ENCODE data around the gene NAV3. TPM values are rescaled to one million over a fixed set of nuclear protein-coding genes. Genes with fewer than 3 reads are reported as not detected.

Gene NAV3
- total and polyA plus RNA-seq, 2 of the 4 experiments (the other 2 are of a cell fraction), result 25.5 to 106 TPM

DNA sequence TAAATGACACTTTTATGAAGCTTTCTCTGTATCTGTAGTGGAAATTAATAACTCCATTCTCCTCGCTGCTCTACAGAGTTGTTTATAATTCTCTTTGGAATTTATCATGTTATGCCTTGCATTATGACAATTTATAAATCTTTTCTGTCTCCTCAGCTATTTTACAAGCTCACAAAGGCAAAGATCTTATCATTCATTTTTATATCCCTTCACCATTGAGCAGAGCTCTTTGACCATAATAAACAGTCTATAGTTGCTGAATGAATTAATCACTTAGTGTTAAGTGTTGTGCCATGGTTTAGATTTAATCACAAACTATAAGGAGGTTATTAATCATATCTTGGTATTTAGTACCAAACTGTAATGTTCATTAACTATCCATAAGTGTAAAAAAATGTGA is 126.4 kb downstream of the NAV3 start:
- Histone ChIP-seq H2AK5ac (ENCODE audit: low read depth, low read length) (no peak overlapping the region), H4K8ac (ENCODE audit: low read depth in 2 of 2, low read length in 2 of 2) (peak overlapping the region in 1 of 2 experiments; percentile 25; a peak in 1 of 4 replicates), H3K4me2 (ENCODE audit: low read depth, low read length) (no peak overlapping the region), H2AFZ (replicated peaks; ENCODE audit: low read length, poor library complexity) (no peak overlapping the region), H3K27ac (ENCODE audit: insufficient read depth, low read length) (no peak overlapping the region), H4K91ac (ENCODE audit: insufficient read depth, low read depth, low read length) (no peak overlapping the region), H3K23ac (ENCODE audit: low read depth, low read length) (no peak overlapping the region), H2BK5ac (ENCODE audit: low read depth, low read length, poor library complexity, severe bottlenecking) (peak overlapping the region; percentile 64), H2BK20ac (ENCODE audit: low read depth, low read length) (no peak overlapping the region), H3K56ac (ENCODE audit: extremely low read depth, insufficient read depth, low read length) (no peak overlapping the region), H3K4me1 (ENCODE audit: control insufficient read depth, insufficient read depth, low read length) (peaks cover 15% of the 10 kb centered on the region), H3K14ac (replicated peaks; ENCODE audit: low read depth, low read length) (no peak overlapping the region), H3K4ac (ENCODE audit: low read depth, low read length) (no peak overlapping the region), H3K27me3 (ENCODE audit: control insufficient read depth, insufficient read depth, low read length) (no peaks in the 10 kb centered on the region), H2BK120ac (ENCODE audit: low read depth, low read length) (no peak overlapping the region), H2AK9ac (replicated peaks; ENCODE audit: low read depth, low read length, poor library complexity) (no peak overlapping the region), H2BK15ac (ENCODE audit: low read depth, low read length) (no peak overlapping the region), H3K18ac (ENCODE audit: low read depth, low read length) (no peak overlapping the region), H3K79me1 (ENCODE audit: low read depth in 1 of 2, low read length in 2 of 2) (peaks cover 22 to 48% of the 10 kb centered on the region in 2 experiments), H3K9me1 (ENCODE audit: insufficient read depth, low read length) (peaks cover 10% of the 10 kb centered on the region), H4K20me1 (ENCODE audit: insufficient read depth, low read length) (peaks cover 11% of the 10 kb centered on the region; the same call in 1 of the 2 replicates), H4K5ac (ENCODE audit: low read depth, low read length) (peak overlapping the region; percentile 33; the same call in 1 of the 2 replicates), H3K9me3 (ENCODE audit: control insufficient read depth, insufficient read depth, low read length) (no peaks in the 10 kb centered on the region), H3K9ac (ENCODE audit: low read depth, low read length) (no peak overlapping the region), H3K4me3 (ENCODE audit: insufficient read depth, low read depth, low read length) (no peak overlapping the region), H3K36me3 (ENCODE audit: control insufficient read depth, insufficient read depth, low read length) (no peaks in the 10 kb centered on the region)
- POLR2A ChIA-PET (ENCODE audit: unreplicated experiment), result interaction anchor here (0.6 kb wide), 1 partner anchor 236 kb away, joined by 3 read pairs; no protein-coding TSS in a partner anchor
- DNase-seq, result no peak
- intact Hi-C loops (cut with micrococcal nuclease), result no loop called here
- peak; percentile 26; the same call in 1 of the 2 replicates for TF ChIP-seq MAFK (IDR thresholded peaks at IDR 0.05; ENCODE audit: low read depth, low read length)
- no peak for TF ChIP-seq CEBPB (IDR thresholded peaks at IDR 0.05; ENCODE audit: low read depth, low read length)
- TF ChIP-seq, protein P1, sequence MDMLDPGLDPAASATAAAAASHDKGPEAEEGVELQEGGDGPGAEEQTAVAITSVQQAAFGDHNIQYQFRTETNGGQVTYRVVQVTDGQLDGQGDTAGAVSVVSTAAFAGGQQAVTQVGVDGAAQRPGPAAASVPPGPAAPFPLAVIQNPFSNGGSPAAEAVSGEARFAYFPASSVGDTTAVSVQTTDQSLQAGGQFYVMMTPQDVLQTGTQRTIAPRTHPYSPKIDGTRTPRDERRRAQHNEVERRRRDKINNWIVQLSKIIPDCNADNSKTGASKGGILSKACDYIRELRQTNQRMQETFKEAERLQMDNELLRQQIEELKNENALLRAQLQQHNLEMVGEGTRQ (IDR thresholded peaks at IDR 0.05; ENCODE audit: low read depth, low read length), result no peak
- TF ChIP-seq RCOR1 (IDR thresholded peaks at IDR 0.05; ENCODE audit: insufficient replicate concordance, low read length), result no peak
- TF ChIP-seq NFE2L2 (IDR thresholded peaks at IDR 0.05; ENCODE audit: low read depth, low read length), result no peak
- TF ChIP-seq POLR2A (IDR thresholded peaks at IDR 0.05; ENCODE audit: low read depth, low read length), result no peak
- BruUV-seq (replicated peaks), result no TSS peak
- CTCF ChIA-PET, result interaction anchor here (0.7 to 0.8 kb wide), 2 partner anchors 26 to 130 kb away, joined by 3 to 5 read pairs; no protein-coding TSS in a partner anchor
- dilution Hi-C loops (cut with HindIII; ENCODE audit: low sequenced_read_pairs, unreplicated experiment), result no loop called here
- in situ Hi-C loops (cut with MboI; ENCODE audit: low sequenced_read_pairs), result no loop called here
- WGBS, 2 experiments (ENCODE audit: extremely low coverage in 2 of 2, insufficient read length in 1 of 2), result no CpG with 5 or more reads among the region's 1 CpG
- no peak for ATAC-seq (ENCODE audit: low read depth)

Measured in IMR-90 (cell line).